Heart left ventricle (tissue), 16 donors: ENCODE measurements around the gene GABRB1. TPM values are rescaled to one million over a fixed set of nuclear protein-coding genes. Genes with fewer than 3 reads are reported as not detected.

Source experiments
- ATAC-seq, 4 donors: fragments of 200-7000 bp; cut with Tn5 transposase; one replicate each; pipeline ENCODE4 v1.9.1; 2020 to 2022; ENCODE audit warnings: moderate library complexity in 4 of 4, mild to moderate bottlenecking in 3 of 4, moderate number of reproducible peaks in 1 of 4
- DNase-seq, 5 donors: peaks; one replicate each; pipeline ENCODE4 v3.0.0-alpha.2; 2020
- H3K27ac ChIP-seq, 12 donors: fragments of 200-600 bp; sonication (generic) in 4 of 12; one replicate each; pipeline versions ENCODE4 v1.5.0 to v1.8.0; 2016 to 2022; ENCODE audit warnings: mild to moderate bottlenecking in 2 of 12
- H3K27me3 ChIP-seq, 9 donors: fragments of 200-600 bp; sonication (generic) in 2 of 9; one replicate each; pipeline versions ENCODE4 v1.5.1 to v1.8.0; 2016 to 2022; ENCODE audit warnings: mild to moderate bottlenecking in 3 of 9
- H3K36me3 ChIP-seq, 9 donors: fragments of 200-600 bp; sonication (generic) in 2 of 9; one replicate each; pipeline versions ENCODE4 v1.5.0 to v1.8.0; 2018 to 2022; ENCODE audit warnings: mild to moderate bottlenecking in 2 of 9
- H3K4me1 ChIP-seq, 12 donors: fragments of 200-600 bp; sonication (generic) in 4 of 12; one replicate each; pipeline versions ENCODE4 v1.5.0 to v1.8.0; 2016 to 2022; ENCODE audit warnings: mild to moderate bottlenecking in 3 of 12
- H3K4me3 ChIP-seq, 12 donors: fragments of 200-600 bp; sonication (generic) in 4 of 12; one replicate each; pipeline versions ENCODE4 v1.5.0 to v1.8.0; 2017 to 2022; ENCODE audit warnings: mild to moderate bottlenecking in 9 of 12, moderate library complexity in 4 of 12
- H3K9me3 ChIP-seq, 12 donors: fragments of 200-600 bp; sonication (generic) in 4 of 12; one replicate each; pipeline versions ENCODE4 v1.5.0 to v1.8.0; 2016 to 2022; ENCODE audit warnings: mild to moderate bottlenecking in 1 of 12
- CTCF ChIP-seq, 12 donors: fragments of 200-600 bp; sonication (generic) in 4 of 12; IDR thresholded peaks; one replicate each; pipeline versions ENCODE4 v1.5.0 to v1.8.0; 2018 to 2022; ENCODE audit warnings: antibody characterized with exemption in 12 of 12, mild to moderate bottlenecking in 5 of 12
- POLR2A ChIP-seq, 2 donors: fragments of 450-650 bp; IDR thresholded peaks; one replicate each; pipeline ENCODE4 v1.6.1; 2017; ENCODE audit warnings: antibody characterized with exemption in 2 of 2, mild to moderate bottlenecking in 2 of 2, moderate library complexity in 2 of 2
- WGBS, 4 donors: extraction: QIAGEN DNeasy Blood & Tissue Kit in 2 of 4; methylation state at CpG; one replicate each; pipeline versions ENCODE4 v1.1.5 to v1.1.7; 2013 to 2018; 5-methylcytosine and 5-hydroxymethylcytosine counted together
- intact Hi-C, 10 donors: fragments of 100-400 bp; cut with DNase I; formaldehyde crosslinking; loops; one replicate each; pipeline versions ENCODE4 v1.11.1 to v1.14.2; 2022
- polyA plus RNA-seq, 2 donors: library from polyadenylated mRNA; stranded (reverse); fragments of 200-250 nt; gene quantifications; one replicate each; pipeline ENCODE4 v1.2.3, GENCODE V29; 2013
- total RNA-seq, 9 donors: library from RNA; depleted of rRNA in 2 of 9; stranded (reverse); fragments of >200 nt in 2 of 9; fragmentation: NEBNext Ultra II Directional in 3 of 9; extraction: Animal tissue kit (Norgen Biotek cat#: 25700) in 3 of 9; gene quantifications; one replicate each; pipeline versions ENCODE4 v1.1.0 to v1.2.4, GENCODE V29; 2016 to 2023
- donor health status: ischemic (EF 13 %, LVEDD 7.1; RV severe dilation, severe dysfunction).
- donor health status: healthy with polysubstance abuse.
- donor health status: DM: no; HTN: yes; CAD: no.
- donor health status: DM: no; HTN: no; CAD: no.
- donor health status: ischemic (EF 25% LVEDD 6.9; RV normal size, moderate dysfunction).
- donor health status: ischemic (EF 25% LVEDD 5.7; RV mildly dilated, moderate dysfunction).
- donor health status: healthy.
- donor health status: DM: yes; HTN: yes; CAD: no.
- donor health status: ischemic (EF 35%, LVEDD 5.7; RV mildly dilated, moderate dysfunction).
- donor health status: nonischemic (EF 11% LVEDD 7.7; RV severe dilation, severe dysfunction).
- donor health status: DM: yes; HTN: yes; CAD: no.
- donor health status: PGD.
- donor health status: ischemic (EF 29% LVEDD 5.4; RV normal size, mild dysfunction).
- donor health status: nonischemic (EF 23%, LVEDD 6.1; RV moderate dilation, normal function).

GABRB1 gene
- total and polyA plus RNA-seq, 11 donors, result 1.0 to 13.6 (median 4.5) TPM

DNA sequence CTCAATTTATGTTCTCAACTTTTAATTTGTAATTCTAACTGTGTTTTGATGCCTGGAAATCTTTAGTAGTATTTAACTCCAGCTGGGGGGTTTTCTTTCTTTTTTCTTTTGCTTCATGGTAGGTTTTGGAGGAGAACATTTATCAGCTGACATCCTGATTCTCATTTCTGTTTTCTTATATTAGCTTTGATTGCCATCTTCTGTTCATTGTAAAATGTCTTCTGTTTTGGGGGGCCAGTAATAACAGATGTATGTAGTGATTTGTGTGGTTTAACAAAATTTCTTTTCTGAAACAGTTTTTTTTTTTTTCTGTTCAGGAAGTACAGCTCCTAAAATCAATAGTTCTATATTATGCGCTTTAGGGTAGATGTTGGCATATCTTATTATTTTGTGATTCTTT is 182.2 kb downstream of the GABRB1 start:
- DNase-seq, result no peak
- Histone ChIP-seq H3K27ac (no peak overlapping the region), H3K9me3 (no peaks in the 10 kb centered on the region), H3K4me1 (no peaks in the 10 kb centered on the region), H3K36me3 (no peaks in the 10 kb centered on the region), H3K4me3 (no peak overlapping the region), H3K27me3 (no peaks in the 10 kb centered on the region)
- no peak for ATAC-seq
- TF ChIP-seq CTCF (IDR thresholded peaks at IDR 0.05) (no peak), POLR2A (IDR thresholded peaks at IDR 0.05) (no peak)
- intact Hi-C loops, result no loop called here
- 87 to 92% (median 90%) methylated on average over 1 of the region's 1 CpG for WGBS, 4 donors

- no peak overlapping the region for H3K4me3 ChIP-seq
- no peaks in the 10 kb centered on the region for H3K27me3 ChIP-seq
- WGBS, 4 donors, result 35 to 51% (median 43%) methylated on average over 3 of the region's 3 CpGs
- H3K27ac ChIP-seq, result no peak overlapping the region
- DNase-seq (no peak), ATAC-seq (no peak)
- no peaks in the 10 kb centered on the region for H3K9me3 ChIP-seq
- H3K4me1 ChIP-seq, result no peaks in the 10 kb centered on the region
- no peak for TF ChIP-seq POLR2A (IDR thresholded peaks at IDR 0.05)
- no peak for TF ChIP-seq CTCF (IDR thresholded peaks at IDR 0.05)
- intact Hi-C loops, result no loop called here
- H3K36me3 ChIP-seq, result no peaks in the 10 kb centered on the region
Measured at GRCh38 chr4:47213971-47214370, 182.6 kb downstream of the GABRB1 start.

GRCh38 chr4:47215759-47216158 is 184.4 kb downstream of the GABRB1 start:
- TF ChIP-seq POLR2A (IDR thresholded peaks at IDR 0.05), result no peak
- no peak for TF ChIP-seq CTCF (IDR thresholded peaks at IDR 0.05)
- DNase-seq, result no peak
- ATAC-seq, result no peak
- no peaks in the 10 kb centered on the region for H3K36me3 ChIP-seq
- no peaks in the 10 kb centered on the region for H3K9me3 ChIP-seq
- no peaks in the 10 kb centered on the region for H3K27me3 ChIP-seq
- 27 to 59% (median 42%) methylated on average over 1 of the region's 1 CpG for WGBS, 4 donors
- H3K4me1 ChIP-seq, result no peaks in the 10 kb centered on the region
- intact Hi-C loops, result no loop called here
- no peak overlapping the region for H3K27ac ChIP-seq
- H3K4me3 ChIP-seq, result no peak overlapping the region

- no peak for DNase-seq
- H3K36me3 ChIP-seq, result no peaks in the 10 kb centered on the region
- no peaks in the 10 kb centered on the region for H3K9me3 ChIP-seq
- 50 to 70% (median 61%) methylated on average over 1 of the region's 1 CpG for WGBS, 4 donors
- no peak overlapping the region for H3K4me3 ChIP-seq
- H3K27me3 ChIP-seq, result no peaks in the 10 kb centered on the region
- TF ChIP-seq POLR2A (IDR thresholded peaks at IDR 0.05) (no peak), CTCF (IDR thresholded peaks at IDR 0.05) (no peak)
- intact Hi-C loops, result no loop called here
- no peak for ATAC-seq
- no peaks in the 10 kb centered on the region for H3K4me1 ChIP-seq
- H3K27ac ChIP-seq, result no peak overlapping the region
Measured at GRCh38 chr4:47217291-47217690, 185.9 kb downstream of the GABRB1 start.
